ENCODE data around the gene DCC.

The DCC gene

GRCh38 chr18:52588931-52589330 lies 248.9 kb downstream of the DCC start:
- DNase-seq (ENCODE audit: low read depth in 1 of 2, low spot score in 1 of 2), result no peak

GRCh38 chr18:52596748-52597435 lies 256.9 kb downstream of the DCC start:
- DNase-seq (ENCODE audit: low read depth in 1 of 2, low spot score in 1 of 2), result no peak

GRCh38 chr18:52598921-52599320 lies 258.9 kb downstream of the DCC start:
- no peak for DNase-seq (ENCODE audit: low read depth in 1 of 2, low spot score in 1 of 2)

- no peak for DNase-seq (ENCODE audit: low read depth in 1 of 2, low spot score in 1 of 2)
Measured at GRCh38 chr18:52602820-52603219, 262.8 kb downstream of the DCC start.

GRCh38 chr18:52605345-52605744 lies 265.3 kb downstream of the DCC start:
- no peak for DNase-seq (ENCODE audit: low read depth in 1 of 2, low spot score in 1 of 2)

GRCh38 chr18:52607985-52608384 lies 268.0 kb downstream of the DCC start:
- DNase-seq (ENCODE audit: low read depth in 1 of 2, low spot score in 1 of 2), result no peak

GRCh38 chr18:52610451-52611115 lies 270.6 kb downstream of the DCC start:
- DNase-seq (ENCODE audit: low read depth in 1 of 2, low spot score in 1 of 2), result no peak

- DNase-seq (ENCODE audit: low read depth in 1 of 2, low spot score in 1 of 2), result no peak
Measured at GRCh38 chr18:52612406-52612805, 272.4 kb downstream of the DCC start.

- DNase-seq (ENCODE audit: low read depth in 1 of 2, low spot score in 1 of 2), result no peak
Measured at GRCh38 chr18:52615321-52615720, 275.3 kb downstream of the DCC start.

GRCh38 chr18:52615943-52616342 lies 275.9 kb downstream of the DCC start:
- DNase-seq (ENCODE audit: low read depth in 1 of 2, low spot score in 1 of 2), result no peak

- DNase-seq (ENCODE audit: low read depth in 1 of 2, low spot score in 1 of 2), result no peak
Measured at GRCh38 chr18:52617931-52618330, 277.9 kb downstream of the DCC start.

GRCh38 chr18:52620926-52621439 lies 281.0 kb downstream of the DCC start:
- DNase-seq (ENCODE audit: low read depth in 1 of 2, low spot score in 1 of 2), result no peak

- DNase-seq (ENCODE audit: low read depth in 1 of 2, low spot score in 1 of 2), result no peak
Measured at GRCh38 chr18:52624702-52625101, 284.7 kb downstream of the DCC start.

- no peak for DNase-seq (ENCODE audit: low read depth in 1 of 2, low spot score in 1 of 2)
Measured at GRCh38 chr18:52636536-52636935, 296.5 kb downstream of the DCC start.

- no peak for DNase-seq (ENCODE audit: low read depth in 1 of 2, low spot score in 1 of 2)
Measured at GRCh38 chr18:52648201-52648600, 308.2 kb downstream of the DCC start.

GRCh38 chr18:52652391-52652790 lies 312.4 kb downstream of the DCC start:
- no peak for DNase-seq (ENCODE audit: low read depth in 1 of 2, low spot score in 1 of 2)

GRCh38 chr18:52657043-52657805 lies 317.2 kb downstream of the DCC start:
- no peak for DNase-seq (ENCODE audit: low read depth in 1 of 2, low spot score in 1 of 2)

- no peak for DNase-seq (ENCODE audit: low read depth in 1 of 2, low spot score in 1 of 2)
Measured at GRCh38 chr18:52667463-52668065, 327.6 kb downstream of the DCC start.

GRCh38 chr18:52670896-52671295 lies 330.9 kb downstream of the DCC start:
- DNase-seq (ENCODE audit: low read depth in 1 of 2, low spot score in 1 of 2), result no peak

GRCh38 chr18:52678034-52678433 lies 338.0 kb downstream of the DCC start:
- no peak for DNase-seq (ENCODE audit: low read depth in 1 of 2, low spot score in 1 of 2)

- no peak for DNase-seq (ENCODE audit: low read depth in 1 of 2, low spot score in 1 of 2)
Measured at GRCh38 chr18:52678551-52678950, 338.6 kb downstream of the DCC start.

- no peak for DNase-seq (ENCODE audit: low read depth in 1 of 2, low spot score in 1 of 2)
Measured at GRCh38 chr18:52679354-52679753, 339.4 kb downstream of the DCC start.
